B cell (primary cell): ENCODE measurements around the gene PIK3IP1. TPM values are rescaled to one million over a fixed set of nuclear protein-coding genes. Genes with fewer than 3 reads are reported as not detected.

ENCODE experiments used
- ATAC-seq: fragments of 200-7000 bp; cut with Tn5 transposase; one replicate; pipeline ENCODE4 v1.10.0; 2021; ENCODE audit warnings: low read depth, mild to moderate bottlenecking, moderate number of reproducible peaks, moderate library complexity
- CTCF ChIA-PET: fragments of 350-600 bp; sonication (Branson Sonifier 250); formaldehyde crosslinking; loops from one replicate; lab custom pipeline; 2021; ENCODE audit warnings: antibody characterized with exemption, inconsistent platforms; lab: Charles Lee
- POLR2A ChIA-PET: fragments of 350-600 bp; sonication (Branson Sonifier 250); formaldehyde crosslinking; loops from one replicate; lab custom pipeline; 2021; ENCODE audit warnings: antibody characterized with exemption; lab: Charles Lee
- DNase-seq: peaks from one replicate; pipeline ENCODE4 v3.0.0; 2013
- H2AFZ ChIP-seq: 2 replicates; pipeline ENCODE4 v1.6.1; 2012; ENCODE audit warnings: mild to moderate bottlenecking, low read depth, low read length; ENCODE audit not compliant: insufficient read depth, poor library complexity, severe bottlenecking
- H3K27ac ChIP-seq, 2 donors: 1 replicate in 1 of 2; 2 replicates in 1 of 2; pipeline ENCODE4 v1.5.1; 2012 to 2013; ENCODE audit warnings: low read length in 2 of 2, mild to moderate bottlenecking in 2 of 2, moderate library complexity in 1 of 2
- H3K27me3 ChIP-seq, 4 experiments: fragments of 200-600 bp in 1 of 4; sonication (generic) in 1 of 4; replicated peaks in 1 of 4; 1 replicate in 2 of 4; 2 replicates in 2 of 4; pipeline versions ENCODE4 v1.6.1 to v1.7.0; 2013 to 2016; ENCODE audit warnings: low read length in 3 of 4, mild to moderate bottlenecking in 2 of 4, mixed read lengths in 1 of 4, moderate library complexity in 1 of 4; ENCODE audit not compliant: insufficient read depth in 4 of 4, control insufficient read depth in 3 of 4; ENCODE audit errors: control extremely low read depth in 1 of 4
- H3K36me3 ChIP-seq, 2 experiments: replicated peaks in 1 of 2; 1 replicate in 1 of 2; 2 replicates in 1 of 2; pipeline versions ENCODE4 v1.6.1 to v1.7.1; 2013; ENCODE audit warnings: low read length in 1 of 2; ENCODE audit not compliant: insufficient read depth in 2 of 2, control insufficient read depth in 1 of 2; ENCODE audit errors: control extremely low read depth in 1 of 2, extremely low read depth in 1 of 2
- H3K4me1 ChIP-seq, 2 donors: fragments of 200-600 bp in 1 of 2; sonication (generic) in 1 of 2; 1 replicate in 1 of 2; 2 replicates in 1 of 2; pipeline versions ENCODE4 v1.5.1 to v1.6.1; 2013 to 2017; ENCODE audit warnings: low read length in 2 of 2; ENCODE audit not compliant: control insufficient read depth in 2 of 2, insufficient read depth in 2 of 2
- H3K4me2 ChIP-seq: replicated peaks from 2 replicates; pipeline ENCODE3; 2012; ENCODE audit warnings: mild to moderate bottlenecking, low read depth, low read length; ENCODE audit not compliant: poor library complexity, severe bottlenecking
- H3K4me3 ChIP-seq, 5 experiments: fragments of 200-600 bp in 1 of 5; sonication (generic) in 1 of 5; 1 replicate in 3 of 5; 2 replicates in 2 of 5; pipeline versions ENCODE4 v1.5.1 to v1.7.0; 2011 to 2016; ENCODE audit warnings: low read length in 4 of 5, mild to moderate bottlenecking in 4 of 5, low read depth in 2 of 5, control low read depth in 1 of 5, moderate library complexity in 1 of 5; ENCODE audit not compliant: insufficient read depth in 1 of 5; ENCODE audit errors: control extremely low read depth in 1 of 5, extremely low read depth in 1 of 5
- H3K79me2 ChIP-seq: fragments of 200-600 bp; sonication (generic); one replicate; pipeline ENCODE4 v1.6.0; 2016; ENCODE audit warnings: low read length; ENCODE audit not compliant: control insufficient read depth, insufficient read depth
- H3K9ac ChIP-seq: fragments of 200-600 bp; sonication (generic); 2 replicates; pipeline ENCODE4 v1.6.1; 2017; ENCODE audit warnings: mild to moderate bottlenecking, low read length, moderate library complexity
- H3K9me3 ChIP-seq, 3 donors: one replicate each; pipeline versions ENCODE4 v1.6.1 to v1.7.1; 2013; ENCODE audit warnings: low read length in 2 of 3; ENCODE audit not compliant: control insufficient read depth in 2 of 3, insufficient read depth in 1 of 3; ENCODE audit errors: control extremely low read depth in 1 of 3
- H4K20me1 ChIP-seq: 2 replicates; pipeline ENCODE4 v1.6.0; 2012; ENCODE audit warnings: mild to moderate bottlenecking, low read length; ENCODE audit not compliant: insufficient read depth, control insufficient read depth, poor library complexity, severe bottlenecking
- H3K27ac Mint-ChIP-seq: one replicate; pipeline ENCODE4 v1.8.0; 2021; ENCODE audit warnings: mixed read lengths
- H3K27me3 Mint-ChIP-seq: one replicate; pipeline ENCODE4 v1.8.0; 2021; ENCODE audit warnings: mixed read lengths
- H3K4me1 Mint-ChIP-seq: one replicate; pipeline ENCODE4 v1.8.0; 2021; ENCODE audit warnings: mixed read lengths
- H3K4me3 Mint-ChIP-seq: one replicate; pipeline ENCODE4 v1.8.0; 2021; ENCODE audit warnings: mixed read lengths
- H3K9me3 Mint-ChIP-seq: one replicate; pipeline ENCODE4 v1.8.0; 2022; ENCODE audit warnings: mixed read lengths; ENCODE audit not compliant: insufficient read depth
- EZH2 ChIP-seq: IDR thresholded peaks from 2 replicates; pipeline ENCODE4 v1.6.1; 2012; ENCODE audit warnings: borderline replicate concordance, low read depth, mild to moderate bottlenecking, moderate library complexity, low read length; ENCODE audit not compliant: insufficient read depth, poor library complexity, severe bottlenecking
- WGBS: methylation state at CpG from one replicate; pipeline ENCODE4 v1.1.5; 2013; ENCODE audit warnings: missing lambda C conversion rate; ENCODE audit not compliant: insufficient coverage; 5-methylcytosine and 5-hydroxymethylcytosine counted together
- intact Hi-C: fragments of 100-400 bp; cut with micrococcal nuclease; formaldehyde crosslinking; loops from one replicate; pipeline ENCODE4 v1.10.0; 2022
- polyA plus RNA-seq: library from polyadenylated mRNA; depleted of rRNA; stranded (reverse); fragments of >200 nt; gene quantifications from 2 replicates; pipeline ENCODE4 v1.2.3, GENCODE V29; 2012
- total RNA-seq, 2 donors: library from RNA; stranded (reverse); fragments of 120-200 nt in 1 of 2; gene quantifications; 1 replicate in 1 of 2; 2 replicates in 1 of 2; pipeline versions ENCODE4 v1.2.3 to v1.2.4, GENCODE V29; 2013 to 2022
- TF ChIP-seq, protein P1 (sequence below): fragments of 200-600 bp; IDR thresholded peaks from one replicate; pipeline ENCODE4 v1.8.0; 2022; ENCODE audit warnings: antibody characterized with exemption, mild to moderate bottlenecking

The PIK3IP1 gene
- total and polyA plus RNA-seq, 2 donors (not counting 1 experiment from before 2014, with no cell fraction given): 89.8 to 92.9 TPM

DNA sequence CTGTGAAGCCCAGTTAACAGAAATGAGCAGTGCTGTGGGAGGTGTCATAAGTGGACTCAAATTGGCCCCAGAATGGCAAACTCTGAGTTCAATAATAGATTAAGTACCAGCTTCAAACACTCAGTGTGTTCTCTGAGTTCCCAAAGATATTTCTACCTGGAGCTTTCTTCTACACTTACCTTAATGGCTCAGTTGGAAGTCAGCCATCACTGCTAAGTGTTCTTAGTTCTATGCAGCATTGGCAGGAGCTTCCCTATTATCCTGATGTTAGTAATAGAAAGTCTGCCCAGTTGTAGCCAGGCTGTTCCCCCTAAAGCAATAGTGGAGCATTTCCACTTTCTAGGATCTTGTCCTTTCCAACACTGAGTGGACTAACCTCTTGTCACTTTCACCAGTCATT lies 9.7 kb upstream of the PIK3IP1 start:
- Histone ChIP-seq H3K4me3 (no peak overlapping the region), H3K4me1 (no peaks in the 10 kb centered on the region), H3K36me3 (no peaks in the 10 kb centered on the region), H3K9me3 (no peaks in the 10 kb centered on the region), H3K27me3 (no peaks in the 10 kb centered on the region), H3K4me2 (no peak overlapping the region), H2AFZ (no peak overlapping the region), H3K79me2 (no peaks in the 10 kb centered on the region), H3K27ac (no peak overlapping the region), H3K9ac (no peak overlapping the region), H4K20me1 (no peaks in the 10 kb centered on the region)
- H3K27ac Mint-ChIP-seq: no peak overlapping the region
- POLR2A ChIA-PET: interaction anchor here (1.2 kb wide), 1 partner anchor 10 kb away, joined by 7 read pairs; the partner anchor contains the start of gene PIK3IP1
- H3K4me3 Mint-ChIP-seq: no peak overlapping the region
- no peak for DNase-seq
- CTCF ChIA-PET: interaction anchor here (0.5 to 18.7 kb wide), 4 partner anchors 11 to 169 kb away, joined by 3 to 208 read pairs (median 4); no protein-coding TSS in a partner anchor
- ATAC-seq: no peak
- H3K4me1 Mint-ChIP-seq: peaks cover 10% of the 10 kb centered on the region
- intact Hi-C loops: no loop called here
- H3K27me3 Mint-ChIP-seq: no peaks in the 10 kb centered on the region
- H3K9me3 Mint-ChIP-seq: no peaks in the 10 kb centered on the region
- TF ChIP-seq, protein P1, sequence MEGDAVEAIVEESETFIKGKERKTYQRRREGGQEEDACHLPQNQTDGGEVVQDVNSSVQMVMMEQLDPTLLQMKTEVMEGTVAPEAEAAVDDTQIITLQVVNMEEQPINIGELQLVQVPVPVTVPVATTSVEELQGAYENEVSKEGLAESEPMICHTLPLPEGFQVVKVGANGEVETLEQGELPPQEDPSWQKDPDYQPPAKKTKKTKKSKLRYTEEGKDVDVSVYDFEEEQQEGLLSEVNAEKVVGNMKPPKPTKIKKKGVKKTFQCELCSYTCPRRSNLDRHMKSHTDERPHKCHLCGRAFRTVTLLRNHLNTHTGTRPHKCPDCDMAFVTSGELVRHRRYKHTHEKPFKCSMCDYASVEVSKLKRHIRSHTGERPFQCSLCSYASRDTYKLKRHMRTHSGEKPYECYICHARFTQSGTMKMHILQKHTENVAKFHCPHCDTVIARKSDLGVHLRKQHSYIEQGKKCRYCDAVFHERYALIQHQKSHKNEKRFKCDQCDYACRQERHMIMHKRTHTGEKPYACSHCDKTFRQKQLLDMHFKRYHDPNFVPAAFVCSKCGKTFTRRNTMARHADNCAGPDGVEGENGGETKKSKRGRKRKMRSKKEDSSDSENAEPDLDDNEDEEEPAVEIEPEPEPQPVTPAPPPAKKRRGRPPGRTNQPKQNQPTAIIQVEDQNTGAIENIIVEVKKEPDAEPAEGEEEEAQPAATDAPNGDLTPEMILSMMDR: no peak
- no peak for TF ChIP-seq EZH2

GRCh38 chr22:31300896-31301295 lies 8.6 kb upstream of the PIK3IP1 start:
- Histone ChIP-seq H3K4me1 (no peaks in the 10 kb centered on the region), H3K27ac (no peak overlapping the region), H3K36me3 (no peaks in the 10 kb centered on the region), H3K4me3 (no peak overlapping the region), H3K79me2 (no peaks in the 10 kb centered on the region), H3K9ac (no peak overlapping the region), H3K27me3 (no peaks in the 10 kb centered on the region), H3K4me2 (no peak overlapping the region), H4K20me1 (no peaks in the 10 kb centered on the region), H3K9me3 (no peaks in the 10 kb centered on the region), H2AFZ (no peak overlapping the region)
- Mint-ChIP-seq H3K27me3 (no peaks in the 10 kb centered on the region), H3K4me1 (peaks cover 10% of the 10 kb centered on the region), H3K27ac (no peak overlapping the region), H3K9me3 (no peaks in the 10 kb centered on the region), H3K4me3 (no peak overlapping the region)
- WGBS: 95% methylated on average over 2 of the region's 3 CpGs
- ATAC-seq: no peak
- intact Hi-C loops: no loop called here
- TF ChIP-seq, protein P1: no peak
- TF ChIP-seq EZH2: no peak
- ChIA-PET POLR2A (interaction anchor here (0.5 to 1.3 kb wide), 2 partner anchors 10 to 14 kb away, joined by 3 to 5 read pairs; no protein-coding TSS in a partner anchor), CTCF (interaction anchor here (0.7 to 18.7 kb wide), 3 partner anchors 12 to 673 kb away, joined by 3 to 208 read pairs (median 7); no protein-coding TSS in a partner anchor)
- no peak for DNase-seq
